ENCODE data around the gene LRRC32.
"Not testable (repeated sequence)": the region's sequence is repeated elsewhere in the genome, so short reads cannot be mapped to it uniquely, and the experiment has no call there.

LRRC32 gene

GRCh38 chr11:76620489-76620888 is 50.1 kb downstream of the LRRC32 start:
- H3K27ac Mint-ChIP-seq, result no peak overlapping the region
- no peaks in the 10 kb centered on the region for H3K4me1 Mint-ChIP-seq (ENCODE audit: low read depth)
- H3K36me3 Mint-ChIP-seq (ENCODE audit: low read depth), result no peaks in the 10 kb centered on the region
- H3K4me3 Mint-ChIP-seq, result no peak overlapping the region
- no peak for DNase-seq
- H3K27me3 Mint-ChIP-seq, result no peaks in the 10 kb centered on the region
- H3K9me3 Mint-ChIP-seq, result peaks cover 11% of the 10 kb centered on the region

DNA sequence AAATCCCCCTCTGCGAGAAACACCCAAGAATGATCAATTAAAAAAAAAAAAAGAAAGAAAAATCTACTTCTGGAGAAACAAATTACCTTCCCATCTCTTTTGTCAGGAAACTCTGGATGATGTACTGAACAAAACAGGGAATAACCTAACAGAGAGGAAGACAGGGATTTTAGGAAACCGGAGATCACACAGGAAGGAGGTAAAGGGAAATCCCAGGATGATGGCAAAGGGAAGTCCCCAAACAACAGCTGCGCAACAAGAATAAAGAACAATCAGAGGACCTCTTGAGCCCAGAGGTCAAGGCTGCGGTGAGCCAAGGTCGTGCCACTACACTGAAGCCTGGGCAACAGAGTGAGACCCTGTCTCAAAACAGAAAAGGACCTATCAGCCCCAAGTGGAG is 50.7 kb downstream of the LRRC32 start:
- not testable (repeated sequence) for DNase-seq; H3K4me3 Mint-ChIP-seq; H3K9me3 Mint-ChIP-seq; H3K36me3 Mint-ChIP-seq (ENCODE audit: low read depth); H3K4me1 Mint-ChIP-seq (ENCODE audit: low read depth); H3K27ac Mint-ChIP-seq; H3K27me3 Mint-ChIP-seq

DNA sequence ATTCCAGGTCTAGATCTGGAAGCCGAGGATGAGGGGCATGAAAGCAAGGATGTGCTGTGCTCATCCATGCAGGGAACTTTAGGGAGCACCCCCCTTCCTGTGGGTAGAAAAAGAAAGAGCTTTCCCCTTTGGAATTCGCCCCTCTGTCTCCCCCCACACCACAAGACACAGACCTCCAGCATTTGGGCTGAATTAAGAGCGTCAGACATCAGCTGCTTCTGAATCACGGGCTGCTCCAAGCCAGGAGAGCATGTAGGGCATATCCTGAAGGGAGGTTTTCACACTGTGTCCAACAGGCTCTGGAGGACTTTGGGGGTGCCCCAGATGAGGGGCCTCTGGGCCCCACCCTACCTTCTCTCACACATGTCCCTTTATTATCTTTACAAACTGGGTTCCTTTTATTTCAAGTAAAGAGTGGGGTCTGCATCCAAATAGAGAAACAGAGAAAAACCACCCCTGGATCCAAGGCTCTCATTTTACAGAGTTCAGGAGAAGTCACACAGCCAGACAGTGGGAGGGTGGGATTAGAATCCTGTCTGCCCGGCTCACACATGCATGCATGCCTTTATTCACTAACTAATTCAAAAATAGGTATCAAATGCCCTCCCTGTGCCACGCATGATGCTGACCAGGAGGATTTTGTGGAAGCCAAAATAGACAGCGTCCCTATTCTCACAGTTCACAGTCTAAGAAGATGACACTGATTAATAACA is 52.8 kb downstream of the LRRC32 start:
- no peak for DNase-seq
- Mint-ChIP-seq H3K27ac (no peak overlapping the region), H3K4me1 (ENCODE audit: low read depth) (no peaks in the 10 kb centered on the region), H3K27me3 (no peaks in the 10 kb centered on the region), H3K4me3 (no peak overlapping the region), H3K36me3 (ENCODE audit: low read depth) (no peaks in the 10 kb centered on the region), H3K9me3 (peaks cover 7% of the 10 kb centered on the region)

GRCh38 chr11:76616676-76617552 is 53.6 kb downstream of the LRRC32 start:
- Mint-ChIP-seq H3K4me3 (no peak overlapping the region), H3K27ac (no peak overlapping the region)

DNA sequence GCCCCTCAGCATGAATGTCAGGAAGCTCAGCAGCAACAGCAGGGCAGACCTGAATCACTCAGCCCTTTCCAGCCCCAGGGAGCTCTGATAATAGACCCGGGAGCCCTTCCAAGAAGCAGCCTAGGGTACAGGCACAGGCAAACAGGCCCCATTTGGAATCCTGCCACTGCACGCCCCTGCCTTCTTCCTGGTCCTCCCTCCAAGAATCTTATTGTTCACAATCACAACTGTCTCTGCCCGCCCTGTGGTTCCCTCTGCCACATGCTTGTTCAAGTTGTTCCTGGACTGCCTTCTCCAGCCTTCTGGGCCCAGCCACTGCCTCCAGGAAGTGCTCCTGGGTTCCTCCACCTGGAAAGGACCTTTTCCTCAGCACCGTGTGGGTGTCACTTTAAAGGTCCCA is 54.6 kb downstream of the LRRC32 start:
- H3K4me1 Mint-ChIP-seq (ENCODE audit: low read depth), result no peaks in the 10 kb centered on the region
- DNase-seq, result no peak
- no peak overlapping the region for H3K27ac Mint-ChIP-seq
- H3K36me3 Mint-ChIP-seq (ENCODE audit: low read depth), result no peaks in the 10 kb centered on the region
- H3K27me3 Mint-ChIP-seq, result peaks cover 4% of the 10 kb centered on the region
- no peak overlapping the region for H3K4me3 Mint-ChIP-seq
- H3K9me3 Mint-ChIP-seq, result peaks cover 7% of the 10 kb centered on the region

More at GRCh38 chr11:76616676-76617552, 53.6 kb downstream of the LRRC32 start:
- H3K27me3 Mint-ChIP-seq, result no peaks in the 10 kb centered on the region
- no peaks in the 10 kb centered on the region for H3K36me3 Mint-ChIP-seq (ENCODE audit: low read depth)
- peaks cover 7% of the 10 kb centered on the region for H3K9me3 Mint-ChIP-seq
- DNase-seq, result no peak
- H3K4me1 Mint-ChIP-seq (ENCODE audit: low read depth), result no peaks in the 10 kb centered on the region

- peaks cover 4% of the 10 kb centered on the region for H3K27me3 Mint-ChIP-seq
- H3K9me3 Mint-ChIP-seq, result peaks cover 7% of the 10 kb centered on the region
- no peaks in the 10 kb centered on the region for H3K36me3 Mint-ChIP-seq (ENCODE audit: low read depth)
- no peaks in the 10 kb centered on the region for H3K4me1 Mint-ChIP-seq (ENCODE audit: low read depth)
- DNase-seq, result no peak
- H3K27ac Mint-ChIP-seq, result no peak overlapping the region
- H3K4me3 Mint-ChIP-seq, result no peak overlapping the region
These were observed 55.9 kb downstream of the LRRC32 start for GRCh38 chr11:76614471-76615179.

DNA sequence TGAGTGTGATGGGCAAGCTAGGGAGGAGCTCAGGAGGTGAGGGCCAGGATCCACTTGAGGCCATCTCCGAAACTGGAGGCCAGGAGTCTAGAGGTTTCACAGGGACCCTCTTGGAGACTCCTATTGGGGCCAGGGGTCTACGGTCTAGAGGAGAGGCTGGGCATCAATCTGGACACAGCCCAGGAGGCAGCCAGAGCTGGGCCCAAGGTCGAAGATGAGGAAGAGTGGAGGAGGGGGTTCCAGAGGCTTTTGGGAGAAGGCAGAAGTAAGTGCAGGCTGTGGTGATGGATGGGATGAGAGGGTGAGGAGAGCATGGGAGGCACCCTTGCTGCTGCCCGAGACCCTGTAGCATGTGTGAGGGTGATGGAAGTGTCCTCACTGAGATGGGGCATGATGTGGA is 56.6 kb downstream of the LRRC32 start:
- Mint-ChIP-seq H3K36me3 (ENCODE audit: low read depth) (no peaks in the 10 kb centered on the region), H3K9me3 (peaks cover 7% of the 10 kb centered on the region), H3K4me1 (ENCODE audit: low read depth) (no peaks in the 10 kb centered on the region), H3K27ac (no peak overlapping the region), H3K27me3 (peaks cover 4% of the 10 kb centered on the region), H3K4me3 (no peak overlapping the region)
- no peak for DNase-seq

- Mint-ChIP-seq H3K27ac (no peak overlapping the region), H3K4me1 (ENCODE audit: low read depth) (no peaks in the 10 kb centered on the region), H3K4me3 (no peak overlapping the region), H3K27me3 (peaks cover 4% of the 10 kb centered on the region), H3K36me3 (ENCODE audit: low read depth) (no peaks in the 10 kb centered on the region), H3K9me3 (no peaks in the 10 kb centered on the region)
- no peak for DNase-seq
These were observed 58.3 kb downstream of the LRRC32 start for GRCh38 chr11:76612226-76612625.

DNA sequence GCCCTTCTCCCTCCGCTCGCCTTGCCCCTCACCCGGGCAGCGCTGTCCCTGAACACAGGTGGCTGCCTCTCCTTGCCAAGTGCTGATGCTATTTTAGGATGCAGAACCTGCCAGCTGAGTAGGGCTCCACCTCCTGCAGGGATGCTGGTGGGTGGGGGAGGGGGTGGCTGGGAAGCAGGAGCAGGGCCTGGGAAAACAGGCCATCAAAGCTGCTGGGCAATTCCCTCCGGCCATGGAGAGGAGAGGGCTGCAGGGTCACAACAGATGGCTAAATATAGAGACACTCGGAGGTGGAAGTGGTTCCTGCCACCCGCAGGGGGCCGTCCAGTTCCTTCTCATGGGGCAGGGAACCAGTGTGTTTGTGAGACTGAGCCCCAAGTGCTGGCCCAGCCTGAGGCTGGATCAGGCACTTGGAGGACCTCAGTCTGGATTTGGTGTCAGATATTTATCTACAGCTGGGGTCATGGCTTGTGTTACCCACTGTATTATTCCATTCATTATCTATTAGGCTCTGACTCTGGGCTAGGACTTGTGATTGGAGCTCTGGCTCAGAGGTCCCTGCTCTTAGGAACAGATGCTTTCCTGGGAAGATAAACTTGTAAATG is 59.6 kb downstream of the LRRC32 start:
- Mint-ChIP-seq H3K4me1 (ENCODE audit: low read depth) (no peaks in the 10 kb centered on the region), H3K27ac (no peak overlapping the region), H3K4me3 (no peak overlapping the region), H3K27me3 (peaks cover 4% of the 10 kb centered on the region), H3K9me3 (no peaks in the 10 kb centered on the region), H3K36me3 (ENCODE audit: low read depth) (no peaks in the 10 kb centered on the region)
- no peak for DNase-seq

- Mint-ChIP-seq H3K27ac (no peak overlapping the region), H3K4me1 (ENCODE audit: low read depth) (no peaks in the 10 kb centered on the region), H3K9me3 (no peaks in the 10 kb centered on the region), H3K27me3 (peaks cover 4% of the 10 kb centered on the region), H3K36me3 (ENCODE audit: low read depth) (no peaks in the 10 kb centered on the region), H3K4me3 (no peak overlapping the region)
- DNase-seq, result no peak
These were observed 60.2 kb downstream of the LRRC32 start for GRCh38 chr11:76610371-76610770.

DNA sequence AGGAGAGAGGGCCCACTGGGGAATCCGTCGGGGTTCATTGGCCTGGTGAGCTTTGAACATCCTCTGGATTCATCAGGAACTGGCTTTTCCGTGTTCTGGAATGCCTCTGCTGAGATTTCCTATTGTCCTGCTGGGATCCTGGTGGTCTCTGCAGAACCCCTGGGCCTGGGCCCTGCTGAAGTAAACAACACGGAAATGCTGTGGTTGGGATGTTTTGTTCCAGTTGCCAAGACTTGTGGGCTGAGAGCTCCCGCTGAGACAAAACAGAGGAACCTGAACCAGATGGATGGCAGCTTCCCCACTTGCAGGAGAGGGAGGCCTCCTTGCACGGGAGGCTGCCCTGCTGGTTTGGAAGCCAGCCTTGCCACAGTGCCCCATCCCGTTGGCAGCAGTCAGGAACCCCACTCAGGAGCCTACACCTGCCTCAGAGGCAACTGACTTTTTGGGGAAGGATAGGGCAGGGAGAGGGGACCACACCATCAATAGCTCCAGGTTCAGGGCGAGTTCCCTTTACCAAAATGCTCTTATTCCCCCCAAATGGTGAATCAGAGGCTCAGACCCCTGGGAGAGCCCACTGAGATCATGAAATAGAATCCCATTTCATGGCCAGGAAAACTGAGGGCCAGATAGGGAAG is 60.7 kb downstream of the LRRC32 start:
- no peaks in the 10 kb centered on the region for H3K4me1 Mint-ChIP-seq (ENCODE audit: low read depth)
- no peaks in the 10 kb centered on the region for H3K9me3 Mint-ChIP-seq
- no peak overlapping the region for H3K4me3 Mint-ChIP-seq
- DNase-seq, result no peak
- H3K36me3 Mint-ChIP-seq (ENCODE audit: low read depth), result no peaks in the 10 kb centered on the region
- peaks cover 4% of the 10 kb centered on the region for H3K27me3 Mint-ChIP-seq
- no peak overlapping the region for H3K27ac Mint-ChIP-seq

GRCh38 chr11:76608879-76609460 is 61.6 kb downstream of the LRRC32 start:
- not testable (repeated sequence) for DNase-seq; H3K27ac Mint-ChIP-seq; H3K9me3 Mint-ChIP-seq; H3K36me3 Mint-ChIP-seq (ENCODE audit: low read depth); H3K4me1 Mint-ChIP-seq (ENCODE audit: low read depth); H3K4me3 Mint-ChIP-seq; H3K27me3 Mint-ChIP-seq

GRCh38 chr11:76608228-76608627 is 62.3 kb downstream of the LRRC32 start:
- not testable (repeated sequence) for DNase-seq; H3K36me3 Mint-ChIP-seq (ENCODE audit: low read depth); H3K27ac Mint-ChIP-seq; H3K4me3 Mint-ChIP-seq; H3K27me3 Mint-ChIP-seq; H3K9me3 Mint-ChIP-seq; H3K4me1 Mint-ChIP-seq (ENCODE audit: low read depth)
